Left lung (tissue), 10 donors: ENCODE data around the gene STPG2. TPM values are rescaled to one million over a fixed set of nuclear protein-coding genes. Genes with fewer than 3 reads are reported as not detected.
"Not testable (repeated sequence)": the region's sequence is repeated elsewhere in the genome, so short reads cannot be mapped to it uniquely, and the experiment has no call there.

Experiments
- ATAC-seq: fragments of 200-7000 bp; cut with Tn5 transposase; one replicate; pipeline ENCODE4 v1.9.1; 2020; ENCODE audit warnings: moderate library complexity
- DNase-seq, 4 donors: peaks; one replicate each; pipeline ENCODE4 v3.0.0-alpha.2; 2013 to 2020
- H3K27ac ChIP-seq, 2 donors: fragments of 200-600 bp; sonication (generic) in 1 of 2; one replicate each; pipeline versions ENCODE4 v1.5.0 to v1.8.0; 2020 to 2021
- H3K27me3 ChIP-seq, 2 donors: fragments of 200-600 bp; sonication (generic) in 1 of 2; one replicate each; pipeline versions ENCODE4 v1.5.0 to v1.8.0; 2020 to 2021
- H3K36me3 ChIP-seq, 2 donors: fragments of 200-600 bp; sonication (generic) in 1 of 2; one replicate each; pipeline versions ENCODE4 v1.5.0 to v1.8.0; 2020 to 2021
- H3K4me1 ChIP-seq, 2 donors: fragments of 200-600 bp; one replicate each; pipeline ENCODE4 v1.8.0; 2021
- H3K4me3 ChIP-seq, 2 donors: fragments of 200-600 bp; sonication (generic) in 1 of 2; one replicate each; pipeline versions ENCODE4 v1.5.0 to v1.8.0; 2020 to 2021; ENCODE audit warnings: mild to moderate bottlenecking in 1 of 2
- H3K9me3 ChIP-seq, 2 donors: fragments of 200-600 bp; sonication (generic) in 1 of 2; one replicate each; pipeline versions ENCODE4 v1.5.0 to v1.8.0; 2020 to 2021
- intact Hi-C, 2 donors: fragments of 100-400 bp; cut with DNase I; formaldehyde crosslinking; loops; one replicate each; pipeline versions ENCODE4 v1.11.2 to v1.14.2; 2022
- polyA plus RNA-seq, 6 donors: library from polyadenylated mRNA; unstranded; fragments of 120-200 nt; gene quantifications; one replicate each; pipeline ENCODE4 v1.2.1, GENCODE V29; 2013; ENCODE audit not compliant: insufficient read length in 6 of 6
- total RNA-seq, 2 donors: library from RNA; stranded (reverse); fragmentation: NEBNext Ultra II Directional; extraction: Animal tissue kit (Norgen Biotek cat#: 25700); gene quantifications; one replicate each; pipeline ENCODE4 v1.2.1, GENCODE V29; 2021
- TF ChIP-seq, protein P1 (sequence below), 2 donors: fragments of 200-600 bp; sonication (generic) in 1 of 2; IDR thresholded peaks; one replicate each; pipeline versions ENCODE4 v1.5.0 to v1.8.0; 2021; ENCODE audit warnings: antibody characterized with exemption in 2 of 2
- donor health status: DM: no; HTN: yes; CAD: no.
- donor health status: DM: no; HTN: no; CAD: no.

The STPG2 gene
- total and polyA plus RNA-seq, 8 donors, result 0.13 to 0.76 (median 0.30) TPM

DNA sequence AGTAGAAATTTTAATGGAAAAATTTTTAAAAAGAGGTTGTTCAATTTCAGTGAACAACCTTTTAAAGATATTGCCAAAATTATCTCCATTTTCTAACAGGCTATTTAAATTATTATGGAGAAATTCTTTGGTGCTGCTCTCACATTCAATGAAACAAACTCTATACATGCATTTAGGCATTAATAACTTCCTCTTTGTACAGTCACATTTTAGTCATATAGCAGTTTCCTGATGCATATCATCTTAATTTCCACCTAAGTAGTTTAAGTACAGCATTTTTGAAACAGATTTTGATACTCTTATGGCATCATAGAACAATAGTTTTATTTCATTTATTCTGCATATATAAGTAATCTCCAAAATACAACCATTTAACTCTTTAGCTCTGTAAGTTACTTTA is 500.1 kb downstream of the STPG2 start:
- H3K9me3 ChIP-seq, result no peaks in the 10 kb centered on the region
- H3K36me3 ChIP-seq, result no peaks in the 10 kb centered on the region
- no peaks in the 10 kb centered on the region for H3K4me1 ChIP-seq
- no peaks in the 10 kb centered on the region for H3K27me3 ChIP-seq
- TF ChIP-seq, protein P1, sequence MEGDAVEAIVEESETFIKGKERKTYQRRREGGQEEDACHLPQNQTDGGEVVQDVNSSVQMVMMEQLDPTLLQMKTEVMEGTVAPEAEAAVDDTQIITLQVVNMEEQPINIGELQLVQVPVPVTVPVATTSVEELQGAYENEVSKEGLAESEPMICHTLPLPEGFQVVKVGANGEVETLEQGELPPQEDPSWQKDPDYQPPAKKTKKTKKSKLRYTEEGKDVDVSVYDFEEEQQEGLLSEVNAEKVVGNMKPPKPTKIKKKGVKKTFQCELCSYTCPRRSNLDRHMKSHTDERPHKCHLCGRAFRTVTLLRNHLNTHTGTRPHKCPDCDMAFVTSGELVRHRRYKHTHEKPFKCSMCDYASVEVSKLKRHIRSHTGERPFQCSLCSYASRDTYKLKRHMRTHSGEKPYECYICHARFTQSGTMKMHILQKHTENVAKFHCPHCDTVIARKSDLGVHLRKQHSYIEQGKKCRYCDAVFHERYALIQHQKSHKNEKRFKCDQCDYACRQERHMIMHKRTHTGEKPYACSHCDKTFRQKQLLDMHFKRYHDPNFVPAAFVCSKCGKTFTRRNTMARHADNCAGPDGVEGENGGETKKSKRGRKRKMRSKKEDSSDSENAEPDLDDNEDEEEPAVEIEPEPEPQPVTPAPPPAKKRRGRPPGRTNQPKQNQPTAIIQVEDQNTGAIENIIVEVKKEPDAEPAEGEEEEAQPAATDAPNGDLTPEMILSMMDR (IDR thresholded peaks at IDR 0.05), result no peak
- no peak for ATAC-seq
- H3K27ac ChIP-seq, result no peak overlapping the region
- DNase-seq, result no peak
- intact Hi-C loops, result no loop called here
- H3K4me3 ChIP-seq, result no peak overlapping the region

- H3K27ac ChIP-seq, result no peak overlapping the region
- TF ChIP-seq, protein P1 (IDR thresholded peaks at IDR 0.05), result no peak
- H3K9me3 ChIP-seq, result no peaks in the 10 kb centered on the region
- H3K4me1 ChIP-seq, result no peaks in the 10 kb centered on the region
- H3K27me3 ChIP-seq, result no peaks in the 10 kb centered on the region
- ATAC-seq, result no peak
- no peaks in the 10 kb centered on the region for H3K36me3 ChIP-seq
- no peak overlapping the region for H3K4me3 ChIP-seq
- intact Hi-C loops, result no loop called here
- DNase-seq, result no peak
Observed at GRCh38 chr4:97639961-97640360, 503.3 kb downstream of the STPG2 start.

DNA sequence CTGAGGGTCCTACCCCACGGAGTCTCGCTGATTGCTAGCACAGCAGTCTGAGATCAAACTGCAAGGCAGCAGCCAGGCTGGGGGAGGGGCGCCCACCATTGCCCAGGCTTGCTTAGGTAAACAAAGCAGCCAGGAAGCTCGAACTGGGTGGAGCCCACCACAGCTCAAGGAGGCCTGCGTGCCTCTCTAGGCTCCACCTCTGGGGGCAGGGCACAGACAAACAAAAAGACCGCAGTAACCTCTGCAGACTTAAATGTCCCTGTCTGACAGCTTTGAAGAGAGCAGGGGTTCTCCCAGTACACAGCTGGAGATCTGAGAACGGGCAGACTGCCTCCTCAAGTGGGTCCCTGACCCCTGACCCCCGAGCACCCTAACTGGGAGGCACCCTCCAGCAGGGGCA is 509.4 kb downstream of the STPG2 start:
- H3K36me3 ChIP-seq, H3K4me1 ChIP-seq, intact Hi-C loops, DNase-seq, H3K27me3 ChIP-seq, ATAC-seq, H3K27ac ChIP-seq, H3K4me3 ChIP-seq, H3K9me3 ChIP-seq: not testable (repeated sequence)

DNA sequence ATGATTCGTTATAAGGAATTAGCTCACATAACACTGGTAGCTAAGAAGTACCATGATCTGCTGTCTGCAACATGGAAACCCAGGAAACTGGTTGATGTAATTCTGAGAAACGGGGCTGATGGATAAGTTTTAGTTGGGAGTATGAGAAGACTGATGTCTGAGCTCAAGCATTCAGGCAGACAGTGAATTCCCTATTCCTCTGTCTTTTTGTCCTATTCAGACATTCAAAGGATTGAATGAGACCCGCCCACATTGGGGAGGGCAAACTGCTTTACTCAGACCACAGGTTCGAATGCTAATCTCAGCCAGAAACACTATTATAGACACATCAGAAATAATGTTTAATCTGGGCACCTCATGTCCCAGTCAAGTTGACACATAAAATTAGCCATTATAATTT is 515.5 kb downstream of the STPG2 start:
- Histone ChIP-seq H3K4me3 (no peak overlapping the region), H3K27ac (no peak overlapping the region), H3K9me3 (peaks cover 0 to 8% of the 10 kb centered on the region in 2 donors), H3K36me3 (no peaks in the 10 kb centered on the region), H3K4me1 (no peaks in the 10 kb centered on the region), H3K27me3 (no peaks in the 10 kb centered on the region)
- no peak for DNase-seq
- TF ChIP-seq, protein P1 (IDR thresholded peaks at IDR 0.05), result no peak
- no peak for ATAC-seq
- intact Hi-C loops, result no loop called here

DNA sequence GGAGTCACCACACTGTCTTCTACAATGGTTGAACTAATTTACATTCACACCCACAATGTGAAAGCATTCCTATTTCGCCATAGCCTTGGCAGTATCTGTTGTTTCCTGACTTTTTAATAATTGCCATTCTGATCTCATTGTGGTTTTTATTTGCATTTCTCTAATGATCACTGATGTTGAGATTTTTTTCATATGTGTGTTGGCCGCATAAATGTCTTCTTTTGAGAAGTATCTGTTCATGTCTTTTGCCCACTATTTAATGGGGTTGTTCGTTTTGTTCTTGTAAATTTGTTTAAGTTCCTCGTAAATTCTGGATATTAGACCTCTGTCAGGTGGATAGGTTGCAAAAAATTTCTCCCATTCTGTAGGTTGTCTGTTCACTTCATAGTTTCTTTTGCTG is 519.1 kb downstream of the STPG2 start:
- DNase-seq (no peak), ATAC-seq (no peak)
- no peaks in the 10 kb centered on the region for H3K36me3 ChIP-seq
- H3K27me3 ChIP-seq, result no peaks in the 10 kb centered on the region
- no peaks in the 10 kb centered on the region for H3K4me1 ChIP-seq
- peaks cover 0 to 20% of the 10 kb centered on the region in 2 donors for H3K9me3 ChIP-seq
- TF ChIP-seq, protein P1 (IDR thresholded peaks at IDR 0.05), result no peak
- intact Hi-C loops, result no loop called here
- H3K27ac ChIP-seq, result no peak overlapping the region
- H3K4me3 ChIP-seq, result no peak overlapping the region

DNA sequence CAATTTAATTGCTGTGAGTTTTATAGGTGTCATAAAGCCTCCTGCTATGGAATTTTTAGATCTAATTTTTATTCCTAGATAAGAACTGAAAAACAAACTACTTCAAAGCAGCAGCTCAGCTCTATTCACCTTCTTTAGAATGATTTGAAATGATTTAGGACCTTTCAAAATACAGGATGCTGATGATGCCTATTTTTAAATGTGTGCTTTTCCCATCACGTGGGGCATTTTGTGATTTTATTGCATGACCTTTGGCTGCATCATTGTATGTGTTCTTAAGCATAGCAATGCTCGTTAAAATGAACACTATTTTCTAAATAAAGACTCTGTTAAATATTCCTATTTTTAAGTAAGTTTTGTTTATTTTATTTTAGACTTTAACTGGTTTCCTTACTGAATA is 537.3 kb downstream of the STPG2 start:
- intact Hi-C loops, result no loop called here
- Histone ChIP-seq H3K36me3 (no peaks in the 10 kb centered on the region), H3K4me1 (no peaks in the 10 kb centered on the region), H3K27ac (no peak overlapping the region), H3K4me3 (no peak overlapping the region), H3K9me3 (no peaks in the 10 kb centered on the region), H3K27me3 (no peaks in the 10 kb centered on the region)
- ATAC-seq (no peak), DNase-seq (no peak)
- TF ChIP-seq, protein P1 (IDR thresholded peaks at IDR 0.05), result no peak
